Measurements from ENCODE around the gene PCBP1.

GRCh38 chr2:70042246-70042645 is 45.0 kb upstream of the PCBP1 start:
- TF ChIP-seq, protein P1, sequence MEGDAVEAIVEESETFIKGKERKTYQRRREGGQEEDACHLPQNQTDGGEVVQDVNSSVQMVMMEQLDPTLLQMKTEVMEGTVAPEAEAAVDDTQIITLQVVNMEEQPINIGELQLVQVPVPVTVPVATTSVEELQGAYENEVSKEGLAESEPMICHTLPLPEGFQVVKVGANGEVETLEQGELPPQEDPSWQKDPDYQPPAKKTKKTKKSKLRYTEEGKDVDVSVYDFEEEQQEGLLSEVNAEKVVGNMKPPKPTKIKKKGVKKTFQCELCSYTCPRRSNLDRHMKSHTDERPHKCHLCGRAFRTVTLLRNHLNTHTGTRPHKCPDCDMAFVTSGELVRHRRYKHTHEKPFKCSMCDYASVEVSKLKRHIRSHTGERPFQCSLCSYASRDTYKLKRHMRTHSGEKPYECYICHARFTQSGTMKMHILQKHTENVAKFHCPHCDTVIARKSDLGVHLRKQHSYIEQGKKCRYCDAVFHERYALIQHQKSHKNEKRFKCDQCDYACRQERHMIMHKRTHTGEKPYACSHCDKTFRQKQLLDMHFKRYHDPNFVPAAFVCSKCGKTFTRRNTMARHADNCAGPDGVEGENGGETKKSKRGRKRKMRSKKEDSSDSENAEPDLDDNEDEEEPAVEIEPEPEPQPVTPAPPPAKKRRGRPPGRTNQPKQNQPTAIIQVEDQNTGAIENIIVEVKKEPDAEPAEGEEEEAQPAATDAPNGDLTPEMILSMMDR (IDR thresholded peaks at IDR 0.05; ENCODE audit: insufficient read depth, low read length): no peak
- TF ChIP-seq POLR2AphosphoS5 (IDR thresholded peaks at IDR 0.05; ENCODE audit: low read depth): no peak
- TF ChIP-seq, protein P2, sequence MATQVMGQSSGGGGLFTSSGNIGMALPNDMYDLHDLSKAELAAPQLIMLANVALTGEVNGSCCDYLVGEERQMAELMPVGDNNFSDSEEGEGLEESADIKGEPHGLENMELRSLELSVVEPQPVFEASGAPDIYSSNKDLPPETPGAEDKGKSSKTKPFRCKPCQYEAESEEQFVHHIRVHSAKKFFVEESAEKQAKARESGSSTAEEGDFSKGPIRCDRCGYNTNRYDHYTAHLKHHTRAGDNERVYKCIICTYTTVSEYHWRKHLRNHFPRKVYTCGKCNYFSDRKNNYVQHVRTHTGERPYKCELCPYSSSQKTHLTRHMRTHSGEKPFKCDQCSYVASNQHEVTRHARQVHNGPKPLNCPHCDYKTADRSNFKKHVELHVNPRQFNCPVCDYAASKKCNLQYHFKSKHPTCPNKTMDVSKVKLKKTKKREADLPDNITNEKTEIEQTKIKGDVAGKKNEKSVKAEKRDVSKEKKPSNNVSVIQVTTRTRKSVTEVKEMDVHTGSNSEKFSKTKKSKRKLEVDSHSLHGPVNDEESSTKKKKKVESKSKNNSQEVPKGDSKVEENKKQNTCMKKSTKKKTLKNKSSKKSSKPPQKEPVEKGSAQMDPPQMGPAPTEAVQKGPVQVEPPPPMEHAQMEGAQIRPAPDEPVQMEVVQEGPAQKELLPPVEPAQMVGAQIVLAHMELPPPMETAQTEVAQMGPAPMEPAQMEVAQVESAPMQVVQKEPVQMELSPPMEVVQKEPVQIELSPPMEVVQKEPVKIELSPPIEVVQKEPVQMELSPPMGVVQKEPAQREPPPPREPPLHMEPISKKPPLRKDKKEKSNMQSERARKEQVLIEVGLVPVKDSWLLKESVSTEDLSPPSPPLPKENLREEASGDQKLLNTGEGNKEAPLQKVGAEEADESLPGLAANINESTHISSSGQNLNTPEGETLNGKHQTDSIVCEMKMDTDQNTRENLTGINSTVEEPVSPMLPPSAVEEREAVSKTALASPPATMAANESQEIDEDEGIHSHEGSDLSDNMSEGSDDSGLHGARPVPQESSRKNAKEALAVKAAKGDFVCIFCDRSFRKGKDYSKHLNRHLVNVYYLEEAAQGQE (IDR thresholded peaks at IDR 0.05; ENCODE audit: insufficient replicate concordance, low read depth): no peak
- TF ChIP-seq GABPA (IDR thresholded peaks at IDR 0.05; ENCODE audit: low read depth): no peak
